IPS DF 19.7 (cell line): ENCODE results near the gene FAM184A.
"Not testable (repeated sequence)": the region's sequence is repeated elsewhere in the genome, so short reads cannot be mapped to it uniquely, and the experiment has no call there.

ENCODE experiments used
- DNase-seq: peaks from one replicate; pipeline ENCODE4 v3.0.0-alpha.2; 2013; ENCODE audit warnings: low read depth, low spot score

Gene FAM184A

GRCh38 chr6:119052987-119053386 lies 25.5 kb downstream of the FAM184A start:
- DNase-seq: no peak

DNA sequence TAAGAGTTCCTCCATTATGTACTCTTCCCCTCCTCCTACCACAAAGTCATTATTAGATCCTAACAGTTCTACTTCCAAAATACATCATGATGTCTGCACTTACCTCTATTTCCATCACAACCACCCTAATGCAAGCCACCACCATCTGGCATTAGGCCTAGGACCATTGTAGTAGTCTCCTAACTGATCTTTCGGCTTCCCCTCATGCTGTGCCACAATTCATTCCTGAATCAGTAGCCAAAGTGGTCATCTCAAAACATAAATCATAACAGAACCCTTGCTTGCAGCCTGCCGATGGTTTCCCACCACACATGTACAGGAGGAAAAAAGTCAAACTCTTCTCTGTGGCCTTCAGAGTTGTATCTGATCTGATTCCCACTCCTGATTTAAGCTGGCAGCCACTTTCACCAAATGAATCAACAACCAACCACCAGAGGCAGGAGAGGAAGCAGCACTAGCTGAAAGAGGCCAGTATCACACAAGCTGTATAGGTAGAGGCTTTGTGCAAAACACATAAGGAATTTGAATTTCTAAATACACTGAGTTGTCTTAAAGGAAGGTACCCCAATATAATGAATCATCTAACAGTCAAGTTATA lies 26.1 kb downstream of the FAM184A start:
- DNase-seq: no peak

- no peak for DNase-seq
Measured at GRCh38 chr6:119044255-119044654, 34.2 kb downstream of the FAM184A start.

DNA sequence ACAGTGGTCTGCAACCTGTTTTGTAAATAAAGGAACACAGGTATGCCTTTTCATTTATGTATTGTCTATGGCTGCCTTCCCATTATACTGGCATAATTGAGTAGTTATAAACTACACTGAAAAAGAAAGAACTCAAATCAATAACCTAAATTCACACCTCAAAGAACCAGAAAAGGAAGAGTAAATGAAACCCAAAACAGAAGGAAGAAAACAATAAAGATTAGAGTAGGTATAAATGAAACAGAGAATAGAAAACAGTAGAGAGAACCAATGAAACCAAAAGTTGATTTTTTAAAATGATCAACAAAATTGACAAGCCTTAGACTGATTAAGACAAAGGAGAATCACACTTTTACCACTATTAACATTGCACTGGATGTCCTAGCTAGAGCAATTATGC lies 34.7 kb downstream of the FAM184A start:
- DNase-seq: no peak

- DNase-seq: no peak
Measured at GRCh38 chr6:119043265-119043664, 35.2 kb downstream of the FAM184A start.

- no peak for DNase-seq
Measured at GRCh38 chr6:119040636-119041035, 37.8 kb downstream of the FAM184A start.

GRCh38 chr6:119040229-119040628 lies 38.2 kb downstream of the FAM184A start:
- DNase-seq: no peak

DNA sequence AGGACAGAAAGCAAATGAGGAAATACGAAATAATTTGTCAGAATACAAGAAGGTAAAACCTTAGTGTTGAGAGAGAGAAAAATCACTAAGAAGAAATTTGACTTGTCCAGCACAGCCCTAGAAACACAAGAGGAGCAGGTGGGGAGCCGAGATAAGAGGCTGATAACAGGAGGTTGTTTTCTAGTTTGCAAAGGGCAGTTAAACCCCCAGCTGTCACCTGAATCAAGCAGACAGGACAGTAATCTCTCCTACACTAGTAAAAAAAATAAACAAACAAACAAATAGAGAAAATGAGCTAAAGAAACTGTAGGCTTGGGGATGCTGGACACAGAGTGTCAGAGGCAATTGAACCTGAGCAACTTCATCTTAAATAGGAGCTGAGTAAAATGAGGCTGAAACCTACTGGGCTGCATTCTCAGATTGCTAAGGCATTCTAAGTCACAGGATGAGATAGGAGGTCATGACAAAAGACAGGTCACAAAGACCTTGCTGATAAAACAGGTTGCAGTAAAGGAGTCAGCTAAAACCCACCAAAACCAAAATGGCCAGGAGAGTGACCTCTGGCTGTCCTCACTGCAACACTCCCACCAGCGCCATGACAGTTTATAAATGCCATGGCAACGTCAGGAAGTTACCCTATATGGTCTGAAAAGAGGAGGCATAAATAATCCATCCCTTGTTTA lies 40.4 kb downstream of the FAM184A start:
- no peak for DNase-seq

DNA sequence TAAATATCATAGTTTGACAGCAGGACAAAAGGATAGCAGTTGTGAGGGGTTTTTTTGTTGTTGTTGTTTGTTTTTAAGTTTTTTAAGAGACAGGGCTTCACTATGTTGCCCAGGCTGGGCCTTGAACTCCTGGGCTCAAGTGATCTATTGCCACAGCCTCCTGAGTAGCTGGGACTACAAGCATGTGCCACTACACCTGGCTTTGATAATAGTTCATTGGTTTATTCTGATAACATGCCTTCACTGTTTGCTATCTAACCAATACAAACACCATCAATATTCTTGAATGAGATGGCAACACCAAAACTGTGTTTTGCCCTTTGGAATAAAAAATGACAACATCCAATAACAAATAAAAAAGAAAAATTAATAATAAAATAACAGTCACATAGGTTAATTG lies 41.2 kb downstream of the FAM184A start:
- DNase-seq: no peak

DNA sequence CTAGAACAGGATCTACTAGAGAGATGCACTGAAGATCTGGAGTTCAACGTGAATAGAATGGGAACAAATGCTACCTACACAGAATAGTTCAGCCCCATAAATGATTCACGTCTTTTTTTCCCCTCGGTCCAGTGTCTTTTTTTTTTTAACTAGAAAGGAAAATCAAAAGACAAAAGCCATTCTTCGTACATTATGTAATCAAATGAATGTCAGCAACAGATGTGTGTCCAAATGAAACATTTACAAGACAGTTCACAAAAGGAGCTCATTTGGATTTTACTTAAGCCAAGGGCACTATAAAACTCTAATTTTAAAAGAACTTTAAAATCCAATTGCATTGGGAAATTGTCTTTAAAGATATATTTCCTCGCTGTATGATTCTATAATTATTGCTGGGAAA lies 42.4 kb downstream of the FAM184A start:
- DNase-seq: no peak

DNA sequence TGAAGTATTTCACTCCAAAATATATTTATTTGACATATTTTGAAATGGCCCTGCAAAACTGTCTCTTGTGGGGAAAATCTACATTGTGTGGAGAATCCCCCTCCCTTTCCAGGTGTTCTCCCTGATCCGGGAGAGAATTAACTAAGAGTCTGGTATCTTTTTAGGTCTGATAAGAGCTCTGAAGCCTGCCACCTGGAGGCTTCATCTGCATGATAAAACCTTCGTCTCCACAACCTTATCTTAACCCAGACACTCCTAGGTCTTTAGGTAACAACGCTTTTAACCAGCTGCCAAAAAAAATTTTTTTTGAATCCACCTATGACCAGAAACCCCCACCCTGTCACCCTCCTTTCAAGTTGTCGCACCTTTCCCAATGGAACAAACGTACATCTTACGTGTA lies 43.0 kb downstream of the FAM184A start:
- DNase-seq: no peak

DNA sequence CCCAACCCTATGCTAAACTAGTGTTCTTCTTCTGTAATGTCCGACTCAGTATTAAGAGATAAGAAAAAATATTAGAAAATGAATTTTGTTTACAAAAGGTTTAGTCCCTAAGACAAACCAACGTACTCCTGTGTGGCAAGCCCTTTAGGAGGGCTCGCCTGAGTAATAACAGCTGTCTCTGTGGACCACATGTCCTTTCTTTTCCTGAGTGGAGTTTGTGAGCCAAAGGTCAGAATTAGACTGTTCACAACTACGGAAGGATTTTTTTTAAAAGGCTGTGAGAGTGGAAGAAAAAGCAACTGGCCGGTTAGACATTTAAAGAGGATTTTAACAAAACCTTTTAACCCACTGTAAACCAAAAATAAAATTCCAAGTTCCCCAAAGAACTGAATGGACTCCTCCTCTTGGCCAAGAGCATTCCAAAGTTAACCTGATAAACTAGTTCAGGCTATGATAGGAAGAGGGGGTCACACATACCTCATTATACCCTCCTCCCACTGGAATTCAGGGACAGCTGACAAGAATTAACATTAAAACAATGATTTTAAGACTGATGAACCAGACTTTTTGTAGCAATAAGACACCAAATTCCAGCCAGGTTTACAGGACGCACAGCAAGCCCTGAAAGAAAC lies 43.5 kb downstream of the FAM184A start:
- DNase-seq: no peak

DNA sequence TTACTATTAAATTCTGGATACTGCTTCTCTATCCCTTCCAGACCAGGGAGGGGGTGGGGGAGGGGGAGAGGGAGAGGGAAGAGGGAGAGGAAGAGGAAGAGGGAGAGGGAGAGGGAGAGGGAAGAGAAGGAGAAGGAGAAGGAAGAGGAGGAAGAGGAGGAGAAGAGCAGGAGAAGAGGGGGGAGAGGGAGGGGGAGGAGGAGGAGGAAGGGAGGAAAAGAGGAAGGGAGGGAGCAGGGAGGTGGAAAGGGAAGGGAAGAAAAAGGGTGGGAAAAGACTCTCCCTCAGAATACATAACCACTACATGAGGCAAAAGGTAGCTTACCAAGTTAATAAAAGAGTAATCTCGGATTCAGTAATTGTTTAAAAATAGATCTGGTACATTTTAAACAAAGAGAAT lies 46.0 kb downstream of the FAM184A start:
- no peak for DNase-seq

DNA sequence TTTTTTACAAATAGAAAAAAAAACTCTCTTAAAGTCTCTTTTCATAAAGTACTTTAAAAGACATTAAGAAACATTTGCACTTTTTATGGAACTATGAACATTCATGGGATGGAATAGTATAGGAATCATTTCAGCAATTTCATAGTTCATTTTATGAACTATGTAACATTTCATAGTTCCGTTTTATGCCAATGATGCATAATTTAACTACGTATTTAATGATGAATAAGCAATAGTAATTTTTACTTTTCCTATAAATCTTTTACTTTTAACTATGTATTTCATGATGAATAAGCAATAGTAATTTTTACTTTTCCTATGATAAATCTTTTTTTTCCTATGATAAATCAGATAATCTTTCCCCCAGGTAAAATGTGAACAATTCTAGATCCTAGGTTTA lies 47.7 kb downstream of the FAM184A start:
- no peak for DNase-seq

DNA sequence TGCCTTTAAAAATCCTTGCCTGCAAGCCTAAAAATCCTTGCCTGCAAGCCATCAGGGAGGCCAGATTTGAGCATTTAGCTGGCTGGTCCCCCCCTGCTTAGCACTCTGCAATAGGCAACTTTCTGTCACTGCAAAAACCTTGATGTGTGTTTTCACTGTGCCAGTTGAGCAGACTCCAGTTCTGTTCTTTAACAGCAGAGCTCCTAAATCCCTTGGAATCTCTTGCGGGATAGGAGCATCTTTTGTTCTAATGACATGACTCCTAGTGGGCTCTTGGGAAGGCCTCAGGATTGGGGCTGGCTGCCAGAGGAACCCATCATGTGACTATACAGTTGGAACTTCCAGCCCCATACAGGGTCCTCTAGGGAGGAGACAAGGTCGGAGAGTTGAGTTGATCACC lies 50.4 kb downstream of the FAM184A start:
- DNase-seq: no peak

DNA sequence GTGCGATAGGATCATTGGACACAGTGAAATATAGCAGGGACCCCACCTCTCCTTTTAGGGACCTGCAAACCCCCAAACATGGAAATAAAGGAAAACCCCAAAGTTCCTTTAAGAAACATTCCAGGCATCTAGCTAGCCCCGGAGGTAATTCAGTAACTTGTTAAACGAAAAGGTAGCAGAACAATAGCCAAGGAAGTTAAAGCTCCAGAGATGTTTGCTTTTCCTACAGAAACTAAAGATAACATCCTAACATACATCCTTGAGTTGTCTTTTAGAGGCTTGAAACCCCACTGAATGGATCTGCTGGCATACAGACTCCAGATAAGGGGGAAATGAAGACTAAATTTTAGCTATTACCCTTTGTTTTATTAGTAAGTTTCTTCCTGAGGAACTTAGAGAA lies 51.0 kb downstream of the FAM184A start:
- DNase-seq: no peak

DNA sequence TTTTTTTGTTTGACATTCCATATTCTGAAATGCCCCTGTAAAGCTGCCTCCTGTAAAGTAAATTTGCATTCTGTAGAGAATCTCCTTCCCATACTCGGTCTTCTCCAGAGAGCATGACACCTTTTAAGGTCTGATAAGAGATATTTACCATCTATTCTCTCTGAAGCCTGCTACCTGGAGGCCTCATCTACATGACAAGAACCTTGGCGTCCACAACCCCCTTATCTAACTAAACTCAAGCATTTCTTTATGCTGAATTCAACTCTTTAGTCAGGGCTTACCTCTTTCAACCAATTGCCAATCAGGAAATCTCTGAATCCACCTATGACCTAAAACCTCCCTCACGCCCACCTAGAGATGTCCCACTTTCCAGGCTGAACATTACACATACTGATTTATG lies 51.6 kb downstream of the FAM184A start:
- DNase-seq: no peak

DNA sequence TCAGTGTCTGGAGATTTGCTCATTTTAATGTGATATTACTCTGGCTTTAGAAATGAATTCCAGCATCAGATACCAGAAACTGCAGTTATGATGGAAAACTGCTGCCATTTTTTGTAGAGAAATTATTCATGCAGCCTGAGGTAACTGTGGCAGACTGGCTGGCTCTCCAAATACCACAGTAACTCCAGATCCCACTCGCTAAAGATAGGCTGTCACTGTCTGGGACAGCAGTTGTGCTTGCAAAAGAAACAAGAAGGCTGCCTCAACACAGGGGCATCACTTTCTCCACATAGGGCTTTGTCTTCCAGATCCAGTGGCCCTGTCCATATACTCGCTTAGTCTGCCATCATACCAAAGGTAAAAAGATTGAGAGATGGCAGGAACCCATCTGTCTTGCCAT lies 52.7 kb downstream of the FAM184A start:
- no peak for DNase-seq

DNA sequence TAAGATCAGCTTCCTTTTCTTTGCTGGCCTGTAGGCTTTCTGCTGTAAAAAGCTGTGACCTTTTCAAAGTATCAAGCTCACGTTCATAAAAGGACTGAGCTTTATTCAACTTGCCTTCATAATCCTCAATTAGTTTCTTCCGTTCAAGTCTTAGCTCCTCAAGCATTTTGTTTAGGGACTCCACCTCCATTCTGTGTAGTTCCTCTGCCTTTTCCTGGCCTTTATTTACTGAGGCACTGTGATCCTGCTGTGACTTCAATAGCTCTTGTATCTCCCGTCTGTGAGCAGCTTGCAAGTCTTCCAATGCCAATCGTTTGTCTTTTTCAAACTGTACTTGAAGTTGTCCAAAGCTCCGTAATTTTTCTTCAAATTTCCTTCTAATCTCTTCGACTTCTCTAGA lies 54.4 kb downstream of the FAM184A start:
- no peak for DNase-seq

DNA sequence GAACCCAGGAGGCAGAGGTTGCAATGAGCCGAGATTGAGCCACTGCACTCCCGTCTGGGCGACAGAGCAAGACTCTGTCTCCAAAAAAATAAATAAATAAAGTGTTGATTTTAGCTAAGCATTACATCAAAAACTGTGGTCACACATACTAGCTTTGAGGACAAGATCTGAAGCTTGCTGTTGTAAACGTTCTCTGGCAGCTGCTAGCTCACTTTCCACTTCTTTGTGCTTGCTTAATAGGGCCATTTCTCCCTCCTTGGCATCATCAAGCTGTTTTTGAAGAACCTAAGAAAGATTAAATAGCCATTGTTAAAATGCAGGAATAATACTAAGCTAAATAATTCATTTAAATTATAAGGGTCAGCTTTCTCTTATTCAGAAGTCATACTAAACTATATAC lies 55.7 kb downstream of the FAM184A start:
- DNase-seq: no peak

- no peak for DNase-seq
Measured at GRCh38 chr6:119020597-119021561, 57.6 kb downstream of the FAM184A start.

DNA sequence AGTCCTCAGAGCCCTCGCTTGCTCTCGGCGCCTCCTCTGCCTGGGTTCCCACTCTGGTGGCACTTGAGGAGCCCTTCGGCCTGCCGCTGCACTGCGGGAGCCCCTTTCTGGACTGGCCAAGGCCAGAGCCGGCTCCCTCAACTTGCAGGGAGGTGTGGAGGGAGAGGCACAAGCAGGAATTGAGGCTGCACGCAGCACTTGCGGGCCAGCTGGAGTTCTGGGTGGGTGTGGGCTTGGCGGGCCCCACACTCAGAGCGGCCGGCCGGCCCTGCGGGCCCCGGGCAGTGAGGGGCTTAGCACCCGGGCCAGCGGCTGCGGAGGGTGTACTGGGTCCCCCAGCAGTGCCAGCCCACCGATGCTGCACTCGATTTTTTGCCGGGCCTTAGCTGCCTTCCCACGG lies 63.3 kb downstream of the FAM184A start:
- not testable (repeated sequence) for DNase-seq
